NCI-H2196 treated with DMSO at 0.1 percent for 48 hours (cell line): Measurements from ENCODE around the gene CD300E.

ENCODE experiments used
- DNase-seq: peaks from one replicate; lab custom pipeline; 2025; ENCODE audit not compliant: unreplicated experiment; lab: John Stamatoyannopoulos, UW

Gene CD300E

GRCh38 chr17:74569020-74570003, 54.2 kb downstream of the CD300E start:
- DNase-seq, result no peak

- DNase-seq, result no peak
Observed at GRCh38 chr17:74568106-74568873, 55.2 kb downstream of the CD300E start.

GRCh38 chr17:74567397-74567796, 56.1 kb downstream of the CD300E start, which contains the start of gene CD300H:
TSS of gene CD300H (minus strand) at chr17:74567509.
- DNase-seq, result no peak

- DNase-seq, result no peak
Observed at GRCh38 chr17:74566132-74566753, 57.3 kb downstream of the CD300E start.

- DNase-seq, result no peak
Observed at GRCh38 chr17:74565126-74565525, 58.4 kb downstream of the CD300E start.

GRCh38 chr17:74563358-74563757, 60.2 kb downstream of the CD300E start:
- no peak for DNase-seq

- DNase-seq, result no peak
Observed at GRCh38 chr17:74561586-74561985, 62.0 kb downstream of the CD300E start.
